ENCODE measurements around the gene EFHC1. TPM values are rescaled to one million over a fixed set of nuclear protein-coding genes. Genes with fewer than 3 reads are reported as not detected.
"Not testable (repeated sequence)": the region's sequence is repeated elsewhere in the genome, so short reads cannot be mapped to it uniquely, and the experiment has no call there.

Gene EFHC1
- total RNA-seq, 4 donors from 2014 or later: 17.1 to 28.4 (median 19.5) TPM

DNA sequence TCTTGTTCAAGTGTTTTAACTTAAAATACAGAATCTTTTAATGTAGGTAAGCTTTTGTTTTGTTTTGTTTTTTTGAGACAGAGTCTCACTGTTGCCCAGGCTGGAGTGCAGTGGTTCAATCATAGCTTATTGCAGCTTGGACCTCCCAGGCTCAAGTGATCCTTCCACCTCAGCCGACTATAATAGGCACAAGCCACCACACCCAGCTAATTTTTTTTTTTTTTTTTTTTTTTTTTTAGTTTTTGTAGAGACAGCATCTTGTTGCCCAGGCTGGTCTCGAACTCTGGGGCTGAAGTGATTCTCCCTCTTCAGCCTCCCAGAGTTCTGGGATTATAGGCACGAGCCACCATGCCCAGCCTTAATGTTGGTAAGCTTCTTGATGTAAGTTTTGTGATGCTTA, 3.3 kb downstream of the EFHC1 start:
- DNase-seq: no peak
- in situ Hi-C loops (cut with MboI; ENCODE audit: low pct_ligation_motif_present in 1 of 4, low pct_unique_long_range_greater_than_20kb in 1 of 4, low sequenced_read_pairs in 3 of 4): loop anchor here in 3 of 4 donors (5.0 to 25.0 kb wide), 3 partner anchors 71 to 154 kb away; partner anchors contain the start of genes MCM3 (in 1 of the 3) and TRAM2 (in 1 of the 3)
- H3K27me3 ChIP-seq: no peaks in the 10 kb centered on the region
- H3K4me3 ChIP-seq: no peak overlapping the region
- no peaks in the 10 kb centered on the region for H3K9me3 ChIP-seq
- no peak for TF ChIP-seq POLR2A (IDR thresholded peaks at IDR 0.05)
- TF ChIP-seq, protein P1, sequence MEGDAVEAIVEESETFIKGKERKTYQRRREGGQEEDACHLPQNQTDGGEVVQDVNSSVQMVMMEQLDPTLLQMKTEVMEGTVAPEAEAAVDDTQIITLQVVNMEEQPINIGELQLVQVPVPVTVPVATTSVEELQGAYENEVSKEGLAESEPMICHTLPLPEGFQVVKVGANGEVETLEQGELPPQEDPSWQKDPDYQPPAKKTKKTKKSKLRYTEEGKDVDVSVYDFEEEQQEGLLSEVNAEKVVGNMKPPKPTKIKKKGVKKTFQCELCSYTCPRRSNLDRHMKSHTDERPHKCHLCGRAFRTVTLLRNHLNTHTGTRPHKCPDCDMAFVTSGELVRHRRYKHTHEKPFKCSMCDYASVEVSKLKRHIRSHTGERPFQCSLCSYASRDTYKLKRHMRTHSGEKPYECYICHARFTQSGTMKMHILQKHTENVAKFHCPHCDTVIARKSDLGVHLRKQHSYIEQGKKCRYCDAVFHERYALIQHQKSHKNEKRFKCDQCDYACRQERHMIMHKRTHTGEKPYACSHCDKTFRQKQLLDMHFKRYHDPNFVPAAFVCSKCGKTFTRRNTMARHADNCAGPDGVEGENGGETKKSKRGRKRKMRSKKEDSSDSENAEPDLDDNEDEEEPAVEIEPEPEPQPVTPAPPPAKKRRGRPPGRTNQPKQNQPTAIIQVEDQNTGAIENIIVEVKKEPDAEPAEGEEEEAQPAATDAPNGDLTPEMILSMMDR (IDR thresholded peaks at IDR 0.05): no peak
- no peak for TF ChIP-seq EP300 (IDR thresholded peaks at IDR 0.05; ENCODE audit: low read depth)
- TF ChIP-seq POLR2AphosphoS5 (IDR thresholded peaks at IDR 0.05): no peak
- peaks cover 8 to 15% (median 11%) of the 10 kb centered on the region in 4 donors for H3K4me1 ChIP-seq
- intact Hi-C loops (cut with DNase I; ENCODE audit: low total_unique reads): loop anchor here (10.0 kb wide), 1 partner anchor 81 kb away; no protein-coding TSS in a partner anchor
- no peaks in the 10 kb centered on the region for H3K36me3 ChIP-seq
- WGBS, 2 donors (ENCODE audit: low coverage in 1 of 2): 54 to 73% methylated on average over 1 to 3 of the region's 3 CpGs
- peak overlapping the region; percentile 30 to 58 (median 42) for H3K27ac ChIP-seq

DNA sequence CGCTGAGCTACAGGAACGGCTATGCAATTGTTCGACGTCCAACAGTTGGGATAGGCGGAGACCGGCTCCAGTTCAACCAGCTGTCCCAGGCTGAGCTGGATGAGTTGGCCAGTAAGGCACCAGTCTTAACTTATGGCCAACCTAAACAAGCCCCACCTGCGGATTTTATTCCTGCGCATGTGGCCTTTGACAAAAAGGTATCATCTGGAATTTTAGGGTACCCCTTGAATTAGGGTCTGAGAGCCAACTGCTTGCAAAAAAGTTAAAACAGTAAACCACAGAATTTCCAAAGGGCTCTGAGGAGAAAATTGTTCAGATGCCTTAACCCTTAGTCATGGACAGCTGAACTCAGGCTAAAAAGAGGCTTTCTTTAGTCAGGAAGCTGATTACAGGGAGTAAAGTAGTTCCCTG, 3.8 kb downstream of the EFHC1 start:
- peaks cover 8 to 15% (median 11%) of the 10 kb centered on the region in 4 donors for H3K4me1 ChIP-seq
- H3K4me3 ChIP-seq: no peak overlapping the region
- WGBS, 2 donors (ENCODE audit: low coverage in 1 of 2): 92 to 100% methylated on average over 2 to 8 of the region's 8 CpGs
- peak overlapping the region; percentile 30 to 58 (median 42) for H3K27ac ChIP-seq
- in situ Hi-C loops (cut with MboI; ENCODE audit: low pct_ligation_motif_present in 1 of 4, low pct_unique_long_range_greater_than_20kb in 1 of 4, low sequenced_read_pairs in 3 of 4): loop anchor here in 3 of 4 donors (5.0 to 25.0 kb wide), 3 partner anchors 71 to 153 kb away; partner anchors contain the start of genes MCM3 (in 1 of the 3) and TRAM2 (in 1 of the 3)
- H3K36me3 ChIP-seq: no peaks in the 10 kb centered on the region
- no peak for DNase-seq
- H3K9me3 ChIP-seq: no peaks in the 10 kb centered on the region
- TF ChIP-seq EP300 (IDR thresholded peaks at IDR 0.05; ENCODE audit: low read depth): no peak
- TF ChIP-seq, protein P1 (IDR thresholded peaks at IDR 0.05): no peak
- TF ChIP-seq POLR2AphosphoS5 (IDR thresholded peaks at IDR 0.05): peak in 1 of 3 donors; percentile 14
- no peaks in the 10 kb centered on the region for H3K27me3 ChIP-seq
- intact Hi-C loops (cut with DNase I; ENCODE audit: low total_unique reads): loop anchor here (10.0 kb wide), 1 partner anchor 81 kb away; no protein-coding TSS in a partner anchor

DNA sequence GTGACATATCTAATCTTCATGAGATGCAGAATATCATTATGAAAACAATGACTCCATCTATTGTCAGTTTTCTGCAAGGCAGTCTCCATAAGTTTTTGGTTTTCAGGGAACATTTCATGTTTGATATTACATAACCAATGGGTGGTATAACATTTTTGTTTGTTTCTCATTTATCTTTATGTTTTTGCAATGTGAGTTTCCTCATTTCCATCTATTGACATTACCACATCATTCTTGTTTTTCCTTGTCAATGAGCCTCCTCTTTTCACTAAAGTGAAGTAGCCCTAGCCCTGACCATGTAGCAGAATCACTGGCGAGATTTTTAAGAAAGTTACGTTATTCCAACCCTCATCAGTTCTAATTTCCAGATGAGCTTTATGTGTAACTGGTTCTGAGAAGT, 4.4 kb downstream of the EFHC1 start:
- DNase-seq: no peak
- intact Hi-C loops (cut with DNase I; ENCODE audit: low total_unique reads) (loop anchor here (10.0 kb wide), 1 partner anchor 80 kb away; no protein-coding TSS in a partner anchor), in situ Hi-C loops (cut with MboI; ENCODE audit: low pct_ligation_motif_present in 1 of 4, low pct_unique_long_range_greater_than_20kb in 1 of 4, low sequenced_read_pairs in 3 of 4) (loop anchor here in 3 of 4 donors (5.0 to 25.0 kb wide), 3 partner anchors 70 to 153 kb away; partner anchors contain the start of genes MCM3 (in 1 of the 3) and TRAM2 (in 1 of the 3))
- H3K27me3 ChIP-seq: no peaks in the 10 kb centered on the region
- no peaks in the 10 kb centered on the region for H3K36me3 ChIP-seq
- no peaks in the 10 kb centered on the region for H3K9me3 ChIP-seq
- WGBS, 2 donors (ENCODE audit: low coverage in 1 of 2): 90 to 94% methylated on average over 2 of the region's 2 CpGs
- peaks cover 5 to 11% (median 10%) of the 10 kb centered on the region in 4 donors for H3K4me1 ChIP-seq
- peak overlapping the region in 3 of 4 donors; percentile 41 to 58 (median 44) for H3K27ac ChIP-seq
- H3K4me3 ChIP-seq: no peak overlapping the region
- TF ChIP-seq, protein P1 (IDR thresholded peaks at IDR 0.05): no peak
- TF ChIP-seq POLR2AphosphoS5 (IDR thresholded peaks at IDR 0.05) (no peak), POLR2A (IDR thresholded peaks at IDR 0.05) (no peak), EP300 (IDR thresholded peaks at IDR 0.05; ENCODE audit: low read depth) (no peak)

DNA sequence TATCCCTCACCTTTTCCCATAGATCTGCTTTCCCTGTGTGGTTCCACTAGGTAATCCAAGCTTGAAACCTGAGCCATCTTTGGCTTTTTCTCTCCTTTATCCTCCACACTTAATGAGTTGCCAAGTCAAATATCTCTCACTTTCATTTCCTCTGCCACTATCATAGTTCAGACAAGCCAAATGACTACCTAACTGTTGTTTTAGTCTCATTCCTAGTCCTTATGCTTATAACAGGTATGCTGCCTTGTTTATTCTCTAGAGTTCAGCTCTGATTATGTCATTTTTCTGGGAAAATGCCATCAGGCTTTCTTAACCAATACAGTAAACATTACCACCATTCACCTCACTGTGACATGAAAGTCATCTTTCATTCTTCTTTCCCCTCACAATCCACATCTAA, 6.5 kb downstream of the EFHC1 start:
- in situ Hi-C loops (cut with MboI; ENCODE audit: low pct_ligation_motif_present in 1 of 4, low pct_unique_long_range_greater_than_20kb in 1 of 4, low sequenced_read_pairs in 3 of 4): loop anchor here in 1 of 4 donors (10.0 kb wide), 1 partner anchor 68 kb away; no protein-coding TSS in a partner anchor
- intact Hi-C loops (cut with DNase I; ENCODE audit: low total_unique reads): loop anchor here (10.0 kb wide), 1 partner anchor 78 kb away; no protein-coding TSS in a partner anchor
- no peak overlapping the region for H3K27ac ChIP-seq

DNA sequence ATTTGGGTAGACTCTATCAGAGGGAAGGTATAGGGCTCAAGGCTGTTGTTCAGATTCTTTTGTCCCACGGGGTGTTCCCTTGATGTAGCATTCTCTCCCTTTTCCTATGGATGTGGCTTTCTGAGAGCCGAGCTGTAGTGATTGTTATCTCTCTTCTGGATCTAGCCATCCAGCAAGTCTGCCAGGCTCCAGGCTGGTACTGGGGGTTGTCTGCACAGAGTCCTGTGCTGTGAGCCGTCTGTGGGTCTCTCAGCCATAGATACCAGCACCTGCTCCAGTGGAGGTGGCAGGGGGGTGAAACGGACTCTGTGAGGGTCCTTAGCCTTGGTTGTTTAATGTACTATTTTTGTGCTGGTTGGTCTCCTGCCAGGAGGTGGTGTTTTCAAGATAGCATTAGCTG, 13.2 kb downstream of the EFHC1 start:
- DNase-seq; in situ Hi-C loops (cut with MboI; ENCODE audit: low pct_ligation_motif_present in 1 of 4, low pct_unique_long_range_greater_than_20kb in 1 of 4, low sequenced_read_pairs in 3 of 4); H3K4me3 ChIP-seq; intact Hi-C loops (cut with DNase I; ENCODE audit: low total_unique reads); H3K4me1 ChIP-seq; H3K27me3 ChIP-seq; H3K27ac ChIP-seq; H3K36me3 ChIP-seq; H3K9me3 ChIP-seq: not testable (repeated sequence)
- WGBS, 2 donors (ENCODE audit: low coverage in 1 of 2): 75% methylated on average over 4 of the region's 4 CpGs; no CpG with 5 or more reads in 1 of the 2 donors

More for the DNA sequence above, 6.5 kb downstream of the EFHC1 start:
- Histone ChIP-seq H3K4me1 (no peaks in the 10 kb centered on the region), H3K27me3 (no peaks in the 10 kb centered on the region), H3K4me3 (no peak overlapping the region), H3K36me3 (no peaks in the 10 kb centered on the region), H3K9me3 (no peaks in the 10 kb centered on the region)
- no peak for TF ChIP-seq EP300 (IDR thresholded peaks at IDR 0.05; ENCODE audit: low read depth)
- TF ChIP-seq, protein P1 (IDR thresholded peaks at IDR 0.05): no peak
- no peak for TF ChIP-seq POLR2A (IDR thresholded peaks at IDR 0.05)
- TF ChIP-seq POLR2AphosphoS5 (IDR thresholded peaks at IDR 0.05): no peak
- DNase-seq: no peak

Data from transverse colon (tissue), 4 donors.